Hindlimb muscle (tissue), 1 donor: ENCODE results near the gene NELL2. TPM values are rescaled to one million over a fixed set of nuclear protein-coding genes. Genes with fewer than 3 reads are reported as not detected.
"Not testable (repeated sequence)": the region's sequence is repeated elsewhere in the genome, so short reads cannot be mapped to it uniquely, and the experiment has no call there.

Experiments used
- DNase-seq: peaks from one replicate; pipeline ENCODE4 v3.0.0-alpha.2; 2013
- polyA plus RNA-seq: library from polyadenylated mRNA; unstranded; fragments of 120-200 nt; gene quantifications from one replicate; pipeline ENCODE4 v1.2.1, GENCODE V29; 2013; ENCODE audit not compliant: insufficient read length

NELL2 gene
- polyA plus RNA-seq, 1 donor = 0.25 TPM

- not testable (repeated sequence) for DNase-seq
Observed at GRCh38 chr12:44686821-44687432, 189.2 kb downstream of the NELL2 start.

- DNase-seq = no peak
Observed at GRCh38 chr12:44677724-44678123, 198.4 kb downstream of the NELL2 start.

GRCh38 chr12:44674875-44675274 lies 201.2 kb downstream of the NELL2 start:
- no peak for DNase-seq

GRCh38 chr12:44673811-44674210 lies 202.3 kb downstream of the NELL2 start:
- no peak for DNase-seq

GRCh38 chr12:44672042-44672441 lies 204.1 kb downstream of the NELL2 start:
- no peak for DNase-seq

GRCh38 chr12:44668443-44668842 lies 207.7 kb downstream of the NELL2 start:
- DNase-seq = no peak

GRCh38 chr12:44667461-44667860 lies 208.7 kb downstream of the NELL2 start:
- DNase-seq = no peak

GRCh38 chr12:44663291-44663690 lies 212.8 kb downstream of the NELL2 start:
- no peak for DNase-seq

- DNase-seq = no peak
Observed at GRCh38 chr12:44655846-44656245, 220.3 kb downstream of the NELL2 start.

GRCh38 chr12:44654646-44655639 lies 221.2 kb downstream of the NELL2 start:
- no peak for DNase-seq

GRCh38 chr12:44653861-44654527 lies 222.1 kb downstream of the NELL2 start:
- DNase-seq = no peak

GRCh38 chr12:44649693-44650092 lies 226.4 kb downstream of the NELL2 start:
- no peak for DNase-seq

GRCh38 chr12:44647917-44648690 lies 228.0 kb downstream of the NELL2 start:
- DNase-seq = no peak

GRCh38 chr12:44640427-44641190 lies 235.5 kb downstream of the NELL2 start:
- no peak for DNase-seq

- no peak for DNase-seq
Observed at GRCh38 chr12:44637875-44638274, 238.2 kb downstream of the NELL2 start.

- DNase-seq = no peak
Observed at GRCh38 chr12:44628180-44628579, 247.9 kb downstream of the NELL2 start.

- DNase-seq = no peak
Observed at GRCh38 chr12:44627387-44628166, 248.5 kb downstream of the NELL2 start.

GRCh38 chr12:44626883-44627282 lies 249.2 kb downstream of the NELL2 start:
- no peak for DNase-seq

- DNase-seq = no peak
Observed at GRCh38 chr12:44618946-44619345, 257.2 kb downstream of the NELL2 start.

GRCh38 chr12:44616402-44616801 lies 259.7 kb downstream of the NELL2 start:
- no peak for DNase-seq

GRCh38 chr12:44611538-44611937 lies 264.6 kb downstream of the NELL2 start:
- DNase-seq = no peak
